ENCODE data around the gene IL3.

DNA sequence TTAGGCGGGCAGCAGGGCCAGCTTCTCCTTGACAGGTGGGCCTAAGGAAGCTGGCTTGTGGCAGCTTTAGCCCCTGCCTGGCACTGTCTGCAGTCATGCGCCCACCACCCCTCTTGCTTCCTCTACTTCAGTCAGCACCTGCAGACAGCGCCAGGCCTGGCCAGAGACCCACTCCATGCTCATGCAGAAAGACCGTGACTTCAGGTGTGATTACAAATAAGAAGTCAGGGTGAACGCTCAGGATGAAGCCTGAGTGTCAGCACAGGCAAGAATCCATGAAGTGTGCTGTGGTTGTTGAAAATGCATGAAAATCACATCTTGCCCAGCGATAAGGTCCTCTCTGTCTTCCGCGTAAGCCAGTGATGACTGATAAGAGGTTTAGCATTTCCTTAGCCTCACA lies 16.5 kb downstream of the IL3 start:
- TF ChIP-seq, protein P1, sequence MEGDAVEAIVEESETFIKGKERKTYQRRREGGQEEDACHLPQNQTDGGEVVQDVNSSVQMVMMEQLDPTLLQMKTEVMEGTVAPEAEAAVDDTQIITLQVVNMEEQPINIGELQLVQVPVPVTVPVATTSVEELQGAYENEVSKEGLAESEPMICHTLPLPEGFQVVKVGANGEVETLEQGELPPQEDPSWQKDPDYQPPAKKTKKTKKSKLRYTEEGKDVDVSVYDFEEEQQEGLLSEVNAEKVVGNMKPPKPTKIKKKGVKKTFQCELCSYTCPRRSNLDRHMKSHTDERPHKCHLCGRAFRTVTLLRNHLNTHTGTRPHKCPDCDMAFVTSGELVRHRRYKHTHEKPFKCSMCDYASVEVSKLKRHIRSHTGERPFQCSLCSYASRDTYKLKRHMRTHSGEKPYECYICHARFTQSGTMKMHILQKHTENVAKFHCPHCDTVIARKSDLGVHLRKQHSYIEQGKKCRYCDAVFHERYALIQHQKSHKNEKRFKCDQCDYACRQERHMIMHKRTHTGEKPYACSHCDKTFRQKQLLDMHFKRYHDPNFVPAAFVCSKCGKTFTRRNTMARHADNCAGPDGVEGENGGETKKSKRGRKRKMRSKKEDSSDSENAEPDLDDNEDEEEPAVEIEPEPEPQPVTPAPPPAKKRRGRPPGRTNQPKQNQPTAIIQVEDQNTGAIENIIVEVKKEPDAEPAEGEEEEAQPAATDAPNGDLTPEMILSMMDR (IDR thresholded peaks at IDR 0.05) = no peak
- TF ChIP-seq EZH2 (IDR thresholded peaks at IDR 0.05) = no peak
